Fibroblast of lung (primary cell): Measurements from ENCODE around the gene CCM2.

ENCODE experiments used
- EZH2 ChIP-seq: IDR thresholded peaks from 2 replicates; pipeline ENCODE4 v1.5.1; 2012; ENCODE audit warnings: low read length, control low read depth, mild to moderate bottlenecking; ENCODE audit errors: missing control alignments
- TF ChIP-seq, protein P1 (sequence below), 2 donors: IDR thresholded peaks in 1 of 2; conservative IDR thresholded peaks in 1 of 2; 1 replicate in 1 of 2; 2 replicates in 1 of 2; pipeline ENCODE4 v1.5.1; 2011 to 2012; ENCODE audit warnings: low read length in 2 of 2, control low read depth in 1 of 2, inconsistent platforms in 1 of 2, low read depth in 1 of 2, mild to moderate bottlenecking in 1 of 2

- TF ChIP-seq, protein P1, sequence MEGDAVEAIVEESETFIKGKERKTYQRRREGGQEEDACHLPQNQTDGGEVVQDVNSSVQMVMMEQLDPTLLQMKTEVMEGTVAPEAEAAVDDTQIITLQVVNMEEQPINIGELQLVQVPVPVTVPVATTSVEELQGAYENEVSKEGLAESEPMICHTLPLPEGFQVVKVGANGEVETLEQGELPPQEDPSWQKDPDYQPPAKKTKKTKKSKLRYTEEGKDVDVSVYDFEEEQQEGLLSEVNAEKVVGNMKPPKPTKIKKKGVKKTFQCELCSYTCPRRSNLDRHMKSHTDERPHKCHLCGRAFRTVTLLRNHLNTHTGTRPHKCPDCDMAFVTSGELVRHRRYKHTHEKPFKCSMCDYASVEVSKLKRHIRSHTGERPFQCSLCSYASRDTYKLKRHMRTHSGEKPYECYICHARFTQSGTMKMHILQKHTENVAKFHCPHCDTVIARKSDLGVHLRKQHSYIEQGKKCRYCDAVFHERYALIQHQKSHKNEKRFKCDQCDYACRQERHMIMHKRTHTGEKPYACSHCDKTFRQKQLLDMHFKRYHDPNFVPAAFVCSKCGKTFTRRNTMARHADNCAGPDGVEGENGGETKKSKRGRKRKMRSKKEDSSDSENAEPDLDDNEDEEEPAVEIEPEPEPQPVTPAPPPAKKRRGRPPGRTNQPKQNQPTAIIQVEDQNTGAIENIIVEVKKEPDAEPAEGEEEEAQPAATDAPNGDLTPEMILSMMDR (conservative IDR thresholded peaks at IDR 0.05 in 1 of 2, IDR thresholded peaks at IDR 0.05 in 1 of 2; ENCODE audit: low read depth in 1 of 2, low read length in 2 of 2) = no peak
- no peak for TF ChIP-seq EZH2
These were observed 76.1 kb downstream of the CCM2 start for GRCh38 chr7:45075871-45076796.
